D341Med (cell line): ENCODE measurements around the gene CRIP1.

Experiments used
- DNase-seq: peaks from one replicate; pipeline ENCODE4 v3.0.0; 2012; ENCODE audit warnings: low spot score

Gene CRIP1

GRCh38 chr14:105486163-105486973 lies at the start of gene CRIP1:
Gene CRIP1 (plus strand): TSS chr14:105486886. CDS start chr14:105487260, 374 bp downstream.
- no peak for DNase-seq

GRCh38 chr14:105436891-105437722 lies 49.6 kb upstream of the CRIP1 start:
- DNase-seq = no peak

- DNase-seq = no peak
Measured at GRCh38 chr14:105437723-105438500, 48.8 kb upstream of the CRIP1 start.

- no peak for DNase-seq
Measured at GRCh38 chr14:105439179-105439578, 47.5 kb upstream of the CRIP1 start.

- DNase-seq = peak; percentile 81
Measured at GRCh38 chr14:105439710-105440553, 46.8 kb upstream of the CRIP1 start.

GRCh38 chr14:105440554-105440900 lies 46.2 kb upstream of the CRIP1 start:
- DNase-seq = no peak

DNA sequence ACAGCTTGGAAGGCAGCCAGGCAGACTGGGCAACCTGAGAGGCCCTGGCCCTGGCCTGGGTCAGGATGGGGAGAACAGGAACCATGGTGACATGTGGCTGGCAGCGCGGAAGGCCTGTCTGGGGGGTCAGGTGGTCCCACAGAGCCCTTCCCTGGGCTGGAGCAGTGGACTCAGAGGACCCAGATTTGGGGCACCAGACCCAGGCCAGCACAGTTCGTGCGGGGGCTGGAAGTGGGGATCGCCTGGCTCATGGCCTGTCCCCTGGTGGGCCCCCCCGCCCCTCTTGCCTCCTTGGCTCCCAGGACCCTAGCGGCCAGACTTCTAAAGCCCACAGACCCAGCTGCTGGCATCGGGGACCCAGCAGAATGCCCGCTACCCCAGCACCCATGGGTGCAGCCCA lies 45.7 kb upstream of the CRIP1 start:
- DNase-seq = no peak

GRCh38 chr14:105442125-105442524 lies 44.6 kb upstream of the CRIP1 start:
- no peak for DNase-seq

DNA sequence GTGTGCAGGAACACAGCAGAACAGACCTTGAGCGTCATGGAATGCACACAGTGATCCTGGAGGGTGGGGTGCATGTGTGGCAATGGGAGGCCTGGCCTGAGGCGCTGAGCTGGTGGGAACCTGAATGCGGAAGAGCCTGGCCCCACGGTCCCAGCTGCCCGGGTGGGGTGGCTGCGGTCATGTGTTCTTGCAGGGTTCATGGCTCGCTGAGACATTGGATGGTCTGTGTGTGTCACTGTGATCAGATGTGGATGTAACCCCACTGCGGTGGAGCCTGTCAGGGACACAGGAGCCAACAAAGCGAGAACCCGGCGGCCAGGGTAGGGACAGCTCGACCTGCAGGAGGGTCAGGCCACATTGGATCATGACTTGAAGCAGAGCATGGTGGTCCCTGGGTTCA lies 43.9 kb upstream of the CRIP1 start:
- no peak for DNase-seq

DNA sequence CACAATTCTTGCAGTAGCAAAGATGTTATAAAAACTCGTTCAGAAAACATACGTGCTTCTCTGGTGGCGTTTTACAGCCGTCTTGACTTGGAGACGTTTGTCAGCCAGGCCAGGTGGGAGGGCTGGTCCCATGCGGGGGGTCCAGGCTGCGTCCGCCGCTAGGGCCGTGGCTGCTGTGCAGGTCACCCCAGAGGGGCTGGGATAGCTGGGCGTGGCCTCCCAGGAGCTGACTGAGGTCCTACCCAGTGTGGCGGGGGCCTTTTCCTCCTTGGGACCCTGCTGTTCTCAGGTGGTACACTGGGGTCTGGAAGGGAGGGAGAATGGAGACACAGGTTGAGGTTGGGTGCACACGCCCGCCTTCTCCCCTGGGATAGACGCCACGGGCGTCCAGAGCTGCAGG lies 41.8 kb upstream of the CRIP1 start:
- no peak for DNase-seq

DNA sequence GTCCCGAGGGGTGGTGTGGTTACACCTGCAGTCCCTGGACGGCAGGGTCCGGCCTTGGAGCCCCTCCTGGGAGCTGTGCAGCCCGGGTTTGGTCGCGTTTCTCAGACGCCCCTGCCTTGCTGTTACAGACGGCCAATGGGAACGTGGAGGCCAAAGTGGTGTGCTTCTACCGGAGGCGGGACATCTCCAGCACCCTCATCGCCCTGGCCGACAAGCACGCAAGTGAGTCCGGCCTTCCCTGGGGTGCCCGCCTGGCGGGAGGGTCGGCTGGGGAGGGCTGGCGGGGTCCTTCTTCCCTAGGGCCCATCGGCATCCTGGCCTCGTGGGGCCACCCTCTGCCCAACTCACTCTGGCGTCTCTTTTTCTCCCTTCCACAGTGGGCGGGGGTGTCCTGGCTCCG lies 41.4 kb upstream of the CRIP1 start:
- DNase-seq = no peak

DNA sequence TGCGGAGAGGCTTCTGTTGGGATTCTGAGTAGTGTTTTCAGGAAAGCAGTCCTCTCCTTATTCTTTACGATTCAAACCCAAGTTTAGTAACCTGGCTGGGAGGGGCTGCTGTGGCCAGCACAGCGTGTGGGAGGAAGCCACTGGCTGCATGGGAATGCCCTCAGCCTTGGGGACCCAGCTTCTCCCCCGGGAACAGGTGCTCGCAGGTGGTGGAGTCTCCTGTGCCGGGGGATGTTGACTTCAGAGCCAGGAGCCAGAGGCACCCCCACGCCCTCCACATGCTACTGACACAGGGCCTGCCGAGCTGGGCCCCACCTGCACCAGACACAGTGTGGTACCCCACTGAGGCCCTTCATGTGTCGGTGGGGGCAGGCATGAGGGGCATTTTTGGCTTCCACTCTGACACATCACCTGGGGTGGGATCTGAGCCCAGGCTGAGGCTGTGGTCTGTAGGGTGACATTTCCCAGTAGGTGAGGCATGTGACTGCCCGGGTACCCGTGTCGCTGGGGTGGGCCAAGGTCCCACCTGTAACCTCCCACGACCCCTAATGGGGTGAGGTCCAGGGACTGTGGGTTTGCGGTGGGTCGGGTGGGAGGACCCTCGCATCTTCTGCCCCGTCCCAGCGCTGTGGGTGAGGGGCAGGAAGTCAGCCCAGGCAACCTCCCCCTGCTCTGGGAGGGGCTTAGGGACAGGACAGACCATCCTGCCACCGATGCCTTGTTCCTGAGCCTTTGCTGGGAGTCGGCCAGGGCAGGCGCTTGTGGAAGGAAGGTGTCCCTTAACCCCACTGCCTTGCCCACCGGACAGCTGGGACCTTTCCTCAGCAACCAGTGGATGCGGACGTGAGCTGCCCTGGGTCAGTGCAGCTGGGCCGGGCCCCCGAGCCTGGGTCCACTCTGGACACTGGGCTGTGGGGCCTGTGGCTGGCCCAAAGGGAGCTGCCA lies 40.5 kb upstream of the CRIP1 start:
- no peak for DNase-seq

GRCh38 chr14:105446971-105447370 lies 39.7 kb upstream of the CRIP1 start:
- no peak for DNase-seq

GRCh38 chr14:105447651-105448640 lies 38.7 kb upstream of the CRIP1 start:
- no peak for DNase-seq

DNA sequence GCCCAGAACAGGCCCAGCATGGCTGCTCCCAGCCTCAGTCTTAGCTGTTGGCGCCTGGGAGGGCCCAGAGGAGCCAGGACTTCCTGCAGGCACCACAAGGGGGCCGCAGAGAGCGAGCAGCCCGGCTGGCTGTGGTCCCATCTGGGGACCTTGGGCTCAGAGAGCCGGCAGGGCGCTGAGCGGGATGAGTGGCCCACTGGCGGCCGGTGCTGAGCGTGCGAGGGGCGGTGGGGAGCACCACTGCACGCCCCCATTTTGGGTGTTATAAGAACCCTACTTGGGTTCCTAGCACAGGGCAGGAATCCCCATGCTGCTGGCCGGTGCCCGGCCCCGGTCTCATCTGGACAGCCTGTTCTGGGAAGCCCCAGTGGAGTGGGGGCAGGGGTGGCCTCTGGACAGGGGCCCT lies 38.0 kb upstream of the CRIP1 start:
- DNase-seq = peak; percentile 95

- DNase-seq = no peak
Measured at GRCh38 chr14:105449276-105450122, 37.2 kb upstream of the CRIP1 start.

GRCh38 chr14:105450123-105450505 lies 36.6 kb upstream of the CRIP1 start:
- no peak for DNase-seq
